GM12878 (cell line): ENCODE data around the gene RAD51. TPM values are rescaled to one million over a fixed set of nuclear protein-coding genes. Genes with fewer than 3 reads are reported as not detected.

Experiments used
- ASH2L ChIP-seq: fragments of 300-600, 200-600 bp; sonication (generic); IDR thresholded peaks from 2 replicates; pipeline ENCODE4 v1.6.1; 2017; ENCODE audit warnings: low read depth, mild to moderate bottlenecking, borderline replicate concordance
- CBFB ChIP-seq: IDR thresholded peaks from 2 replicates; pipeline ENCODE4 v1.6.1; 2016; ENCODE audit warnings: antibody characterized with exemption, low read depth
- CTCF ChIP-seq, 3 experiments: IDR thresholded peaks in 2 of 3; conservative IDR thresholded peaks in 1 of 3; 2 replicates each; pipeline ENCODE4 v1.5.1; 2011; ENCODE audit warnings: low read depth in 3 of 3, low read length in 3 of 3, mild to moderate bottlenecking in 3 of 3, control low read depth in 2 of 3, moderate library complexity in 2 of 3, inconsistent platforms in 1 of 3, mixed read lengths in 1 of 3; ENCODE audit not compliant: control insufficient read depth in 2 of 3, insufficient read depth in 1 of 3; ENCODE audit errors: extremely low read depth in 1 of 3
- E2F8 ChIP-seq: fragments of 450-650 bp; IDR thresholded peaks from 2 replicates; pipeline ENCODE4 v1.6.1; 2018; ENCODE audit warnings: mild to moderate bottlenecking, low read depth, moderate library complexity; ENCODE audit not compliant: partially characterized antibody
- ETV6 ChIP-seq, 2 experiments: fragments of 450-650 bp in 1 of 2; IDR thresholded peaks in 1 of 2; conservative IDR thresholded peaks in 1 of 2; 2 replicates each; pipeline ENCODE4 v1.6.1; 2014; ENCODE audit warnings: antibody characterized with exemption in 1 of 2, borderline replicate concordance in 1 of 2, low read depth in 1 of 2, mild to moderate bottlenecking in 1 of 2, moderate library complexity in 1 of 2
- FOXM1 ChIP-seq: IDR thresholded peaks from 2 replicates; pipeline ENCODE4 v1.6.1; 2012; ENCODE audit warnings: low read depth, mild to moderate bottlenecking, inconsistent platforms, low read length, moderate library complexity
- HDGF ChIP-seq: fragments of 450-650 bp; IDR thresholded peaks from 2 replicates; pipeline ENCODE4 v1.6.1; 2016; ENCODE audit warnings: antibody characterized with exemption
- MYB ChIP-seq: fragments of 150-350 bp; IDR thresholded peaks from 2 replicates; pipeline ENCODE4 v1.6.1; 2014; ENCODE audit warnings: mild to moderate bottlenecking, low read depth, low read length, borderline replicate concordance
- NFYB ChIP-seq: IDR thresholded peaks from 2 replicates; pipeline ENCODE4 v1.6.1; 2011; ENCODE audit warnings: low read depth, mild to moderate bottlenecking, low read length, improper control_type of control experiment, moderate library complexity; ENCODE audit not compliant: insufficient read depth
- NR2C1 ChIP-seq: fragments of 450-650 bp; IDR thresholded peaks from 2 replicates; pipeline ENCODE4 v1.6.1; 2017; ENCODE audit warnings: antibody characterized with exemption, mild to moderate bottlenecking, moderate library complexity
- PBX3 ChIP-seq: IDR thresholded peaks from 2 replicates; pipeline ENCODE4 v1.6.1; 2011; ENCODE audit warnings: mild to moderate bottlenecking, low read depth, low read length, moderate library complexity; ENCODE audit not compliant: insufficient replicate concordance
- PKNOX1 ChIP-seq: fragments of 450-650 bp; IDR thresholded peaks from 2 replicates; pipeline ENCODE4 v1.6.1; 2016; ENCODE audit warnings: mild to moderate bottlenecking
- POLR2A ChIP-seq: IDR thresholded peaks from 2 replicates; pipeline ENCODE4 v1.6.1; 2011; ENCODE audit warnings: low read depth, mild to moderate bottlenecking, low read length
- POLR2AphosphoS5 ChIP-seq: IDR thresholded peaks from 2 replicates; pipeline ENCODE4 v1.6.1; 2011; ENCODE audit warnings: mild to moderate bottlenecking, low read length, inconsistent platforms
- SMC3 ChIP-seq: IDR thresholded peaks from 2 replicates; pipeline ENCODE4 v1.6.1; 2011; ENCODE audit warnings: low read length, improper control_type of control experiment, borderline replicate concordance
- STAT3 ChIP-seq: IDR thresholded peaks from 2 replicates; pipeline ENCODE4 v1.6.1; 2011; ENCODE audit warnings: low read depth, low read length, improper control_type of control experiment
- TCF3 ChIP-seq: IDR thresholded peaks from 2 replicates; pipeline ENCODE4 v1.6.1; 2012; ENCODE audit warnings: low read depth, mild to moderate bottlenecking, low read length, borderline replicate concordance; ENCODE audit not compliant: insufficient read depth
- USF1 ChIP-seq: IDR thresholded peaks from 2 replicates; pipeline ENCODE4 v1.6.1; 2011; ENCODE audit warnings: borderline replicate concordance, low read depth, mild to moderate bottlenecking, moderate library complexity, mixed read lengths, low read length; ENCODE audit not compliant: insufficient read depth; ENCODE audit errors: extremely low read length
- WRNIP1 ChIP-seq: IDR thresholded peaks from 2 replicates; pipeline ENCODE4 v1.6.1; 2011; ENCODE audit warnings: low read depth, low read length, improper control_type of control experiment, borderline replicate concordance
- YY1 ChIP-seq: IDR thresholded peaks from 2 replicates; pipeline ENCODE4 v1.6.1; 2011; ENCODE audit warnings: low read depth, mild to moderate bottlenecking, low read length
- ZNF24 ChIP-seq: fragments of 450-650 bp; IDR thresholded peaks from 2 replicates; pipeline ENCODE4 v1.6.1; 2017; ENCODE audit warnings: antibody characterized with exemption, mild to moderate bottlenecking
- polyA plus RNA-seq, 11 experiments: library from polyadenylated mRNA; depleted of rRNA in 4 of 11; unstranded in 6 of 11; stranded (reverse) in 5 of 11; fragments of >200 nt; fragmentation: Nextera tagmentation in 4 of 11; fragmentation: Illumina TruSeq in 1 of 11; extraction: Ambion mirVana in 4 of 11; extraction: Trizol in 1 of 11; gene quantifications; 1 replicate in 1 of 11; 2 replicates in 10 of 11; pipeline versions ENCODE4 v1.2.1 to v1.2.3, GENCODE V29; 2011 to 2016; ENCODE audit warnings: inconsistent platforms in 2 of 11, missing spikeins in 2 of 11, low read depth in 1 of 11
- total RNA-seq, 4 experiments: library from RNA; depleted of rRNA in 3 of 4; stranded (reverse); fragments of >200 nt in 3 of 4; fragmentation: Illumina TruSeq in 1 of 4; extraction: Trizol in 1 of 4; gene quantifications; 2 replicates each; pipeline versions ENCODE4 v1.2.1 to v1.2.3, GENCODE V29; 2013 to 2021

RAD51 gene
- total and polyA plus RNA-seq, 10 of the 15 experiments (the other 5 are each of a cell fraction or from before 2014, with no cell fraction given), result 13.1 to 55.0 (median 30.6) TPM

GRCh38 chr15:40763801-40764628, 69.0 kb downstream of the RAD51 start, which contains the start of gene GCHFR (continued):
- TF ChIP-seq E2F8, result no peak
- no peak for TF ChIP-seq SMC3
- no peak for TF ChIP-seq NR2C1
- no peak for TF ChIP-seq WRNIP1
- TF ChIP-seq CBFB, result no peak
- TF ChIP-seq PBX3, result peak; percentile 46
- TF ChIP-seq FOXM1, result no peak
- no peak for TF ChIP-seq ASH2L
- no peak for TF ChIP-seq HDGF
- peak; percentile 80; the same call in 1 of the 2 replicates for TF ChIP-seq NFYB
- peak; percentile 19 to 40 (median 40); a peak in 4 of 6 replicates for TF ChIP-seq CTCF (IDR thresholded peaks at IDR 0.05 in 2 of 3, conservative IDR thresholded peaks at IDR 0.05 in 1 of 3; ENCODE audit: control insufficient read depth in 2 of 3, extremely low read depth in 1 of 3, insufficient read depth in 1 of 3, low read depth in 3 of 3, low read length in 3 of 3)
- TF ChIP-seq ZNF24, result no peak
- no peak for TF ChIP-seq MYB
- no peak for TF ChIP-seq STAT3
- peak; percentile 63; the same call in 1 of the 2 replicates for TF ChIP-seq POLR2AphosphoS5
- TF ChIP-seq POLR2A, result peak; percentile 79
- no peak for TF ChIP-seq ETV6 (conservative IDR thresholded peaks at IDR 0.05 in 1 of 2, IDR thresholded peaks at IDR 0.05 in 1 of 2; ENCODE audit: borderline replicate concordance in 1 of 2, low read depth in 1 of 2)
- TF ChIP-seq TCF3, result peak; percentile 71; the same call in 1 of the 2 replicates
- TF ChIP-seq YY1, result 0 out of 2 replicates have a peak, but pooled peaks have one; percentile 4
- TF ChIP-seq PKNOX1, result peak; percentile 92
- peak; percentile 32 for TF ChIP-seq USF1
